ENCODE results near the gene POLR1C.

POLR1C gene

GRCh38 chr6:43499028-43499815 is 17.7 kb upstream of the POLR1C start:
- Mint-ChIP-seq H3K4me1 (peaks cover 19% of the 10 kb centered on the region), H3K27ac (no peak overlapping the region), H3K4me3 (no peak overlapping the region), H3K36me3 (peaks cover 66% of the 10 kb centered on the region), H3K9me3 (no peaks in the 10 kb centered on the region)
- ATAC-seq (no peak), DNase-seq (ENCODE audit: low spot score in 2 of 2) (no peak)

GRCh38 chr6:43500921-43501320 is 16.0 kb upstream of the POLR1C start:
- H3K27ac Mint-ChIP-seq: peak overlapping the region; percentile 53
- DNase-seq (ENCODE audit: low spot score in 2 of 2): no peak
- H3K9me3 Mint-ChIP-seq: no peaks in the 10 kb centered on the region
- peaks cover 2% of the 10 kb centered on the region for H3K4me1 Mint-ChIP-seq
- no peak overlapping the region for H3K4me3 Mint-ChIP-seq
- no peak for ATAC-seq
- H3K36me3 Mint-ChIP-seq: peaks cover 74% of the 10 kb centered on the region

- DNase-seq (ENCODE audit: low spot score in 2 of 2) (no peak), ATAC-seq (no peak)
- H3K36me3 Mint-ChIP-seq: peaks cover 74% of the 10 kb centered on the region
- H3K9me3 Mint-ChIP-seq: no peaks in the 10 kb centered on the region
- peaks cover 18% of the 10 kb centered on the region for H3K4me1 Mint-ChIP-seq
- peak overlapping the region; percentile 71 for H3K27ac Mint-ChIP-seq
- no peak overlapping the region for H3K4me3 Mint-ChIP-seq
These were observed 14.2 kb upstream of the POLR1C start for GRCh38 chr6:43502666-43503065.

GRCh38 chr6:43503443-43503842 is 13.4 kb upstream of the POLR1C start:
- Mint-ChIP-seq H3K36me3 (peaks cover 66% of the 10 kb centered on the region), H3K27ac (peak overlapping the region; percentile 71)

GRCh38 chr6:43504756-43505593 is 11.9 kb upstream of the POLR1C start:
- H3K27ac Mint-ChIP-seq: no peak overlapping the region
- H3K36me3 Mint-ChIP-seq: peaks cover 51% of the 10 kb centered on the region
- ATAC-seq (no peak), DNase-seq (ENCODE audit: low spot score in 2 of 2) (no peak)
- H3K4me3 Mint-ChIP-seq: no peak overlapping the region
- H3K9me3 Mint-ChIP-seq: no peaks in the 10 kb centered on the region
- peaks cover 29% of the 10 kb centered on the region for H3K4me1 Mint-ChIP-seq

More at GRCh38 chr6:43503443-43503842, 13.4 kb upstream of the POLR1C start:
- peaks cover 18% of the 10 kb centered on the region for H3K4me1 Mint-ChIP-seq
- ATAC-seq (no peak), DNase-seq (ENCODE audit: low spot score in 2 of 2) (no peak)
- H3K4me3 Mint-ChIP-seq: no peak overlapping the region
- no peaks in the 10 kb centered on the region for H3K9me3 Mint-ChIP-seq

GRCh38 chr6:43505718-43506117 is 11.2 kb upstream of the POLR1C start:
- peak overlapping the region; percentile 89 for H3K27ac Mint-ChIP-seq
- H3K4me3 Mint-ChIP-seq: no peak overlapping the region
- H3K9me3 Mint-ChIP-seq: no peaks in the 10 kb centered on the region
- DNase-seq (ENCODE audit: low spot score in 2 of 2) (no peak), ATAC-seq (no peak)
- peaks cover 32% of the 10 kb centered on the region for H3K4me1 Mint-ChIP-seq
- H3K36me3 Mint-ChIP-seq: peaks cover 43% of the 10 kb centered on the region

- H3K9me3 Mint-ChIP-seq: no peaks in the 10 kb centered on the region
- DNase-seq (ENCODE audit: low spot score in 2 of 2) (no peak), ATAC-seq (no peak)
- peaks cover 39% of the 10 kb centered on the region for H3K36me3 Mint-ChIP-seq
- peaks cover 34% of the 10 kb centered on the region for H3K4me1 Mint-ChIP-seq
- H3K27ac Mint-ChIP-seq: peak overlapping the region; percentile 89
- H3K4me3 Mint-ChIP-seq: no peak overlapping the region
These were observed 10.7 kb upstream of the POLR1C start for GRCh38 chr6:43506171-43506570.

GRCh38 chr6:43506667-43507471 is 10.0 kb upstream of the POLR1C start:
- H3K9me3 Mint-ChIP-seq: no peaks in the 10 kb centered on the region
- no peak overlapping the region for H3K4me3 Mint-ChIP-seq
- H3K36me3 Mint-ChIP-seq: peaks cover 32% of the 10 kb centered on the region
- peaks cover 34% of the 10 kb centered on the region for H3K4me1 Mint-ChIP-seq
- peak overlapping the region; percentile 89 for H3K27ac Mint-ChIP-seq
- peak; percentile 79 for ATAC-seq
- peak; percentile 83 to 92 for DNase-seq (ENCODE audit: low spot score in 2 of 2)

GRCh38 chr6:43508481-43509141 is 8.3 kb upstream of the POLR1C start:
- Mint-ChIP-seq H3K36me3 (peaks cover 20% of the 10 kb centered on the region), H3K27ac (peak overlapping the region; percentile 78), H3K4me1 (peaks cover 45% of the 10 kb centered on the region), H3K9me3 (no peaks in the 10 kb centered on the region), H3K4me3 (peak overlapping the region; percentile 69)
- ATAC-seq: no peak
- DNase-seq (ENCODE audit: low spot score in 2 of 2): no peak

GRCh38 chr6:43509142-43509983 is 7.5 kb upstream of the POLR1C start:
- H3K36me3 Mint-ChIP-seq: peaks cover 14% of the 10 kb centered on the region
- no peaks in the 10 kb centered on the region for H3K9me3 Mint-ChIP-seq
- peak overlapping the region; percentile 69 for H3K4me3 Mint-ChIP-seq
- peak overlapping the region; percentile 78 for H3K27ac Mint-ChIP-seq
- peak; percentile 3 for ATAC-seq
- H3K4me1 Mint-ChIP-seq: peaks cover 47% of the 10 kb centered on the region
- no peak for DNase-seq (ENCODE audit: low spot score in 2 of 2)

- peak within 1 kb of the TSS; percentile 78 for H3K27ac Mint-ChIP-seq
- ATAC-seq: peak; percentile 81
- no peaks in the 10 kb centered on the region for H3K9me3 Mint-ChIP-seq
- peak; percentile 82 to 90 for DNase-seq (ENCODE audit: low spot score in 2 of 2)
- H3K4me3 Mint-ChIP-seq: peak within 1 kb of the TSS; percentile 69
- H3K4me1 Mint-ChIP-seq: peaks cover 51% of the 10 kb centered on the region
- peaks cover 9% of the 10 kb centered on the region for H3K36me3 Mint-ChIP-seq
These were observed 6.7 kb upstream of the POLR1C start, which contains the start of gene LRRC73 for GRCh38 chr6:43509984-43510826. Gene LRRC73, minus strand, starts transcription at chr6:43510346. Its CDS starts 561 bp downstream, at chr6:43509785.

GRCh38 chr6:43510827-43511163 is 6.1 kb upstream of the POLR1C start:
- ATAC-seq (no peak), DNase-seq (ENCODE audit: low spot score in 2 of 2) (no peak)
- no peaks in the 10 kb centered on the region for H3K9me3 Mint-ChIP-seq
- peak overlapping the region; percentile 73 for H3K27ac Mint-ChIP-seq
- H3K36me3 Mint-ChIP-seq: peaks cover 9% of the 10 kb centered on the region
- peak overlapping the region; percentile 69 for H3K4me3 Mint-ChIP-seq
- peaks cover 56% of the 10 kb centered on the region for H3K4me1 Mint-ChIP-seq

GRCh38 chr6:43511824-43512415 is 5.0 kb upstream of the POLR1C start:
- Mint-ChIP-seq H3K36me3 (no peaks in the 10 kb centered on the region), H3K4me1 (peaks cover 52% of the 10 kb centered on the region), H3K9me3 (no peaks in the 10 kb centered on the region), H3K27ac (peak overlapping the region; percentile 32), H3K4me3 (no peak overlapping the region)
- DNase-seq (ENCODE audit: low spot score in 2 of 2) (no peak), ATAC-seq (no peak)

All from stimulated activated effector memory CD8-positive, alpha-beta T cell treated with anti-CD3 and anti-CD28 coated beads, Interleukin-12 subunit alpha, Interleukin-12 subunit beta, amount 100 ng/mL, for 72 hours (primary cell).